H1 (cell line): ENCODE results near the gene COPS7A. TPM values are rescaled to one million over a fixed set of nuclear protein-coding genes. Genes with fewer than 3 reads are reported as not detected.
A peak's percentile ranks its signal among the peaks of the same experiment; 100 is the strongest.

Experiments used
- CREB1 ChIP-seq: IDR thresholded peaks from 2 replicates; pipeline ENCODE4 v1.6.1; 2012; ENCODE audit warnings: inconsistent platforms
- EZH2 ChIP-seq: fragments of 200-600 bp; sonication (generic); IDR thresholded peaks from 2 replicates; pipeline ENCODE4 v1.7.1; 2012; ENCODE audit warnings: low read depth, mild to moderate bottlenecking, moderate library complexity, low read length, inconsistent platforms; ENCODE audit not compliant: severe bottlenecking
- GTF2F1 ChIP-seq: IDR thresholded peaks from 2 replicates; pipeline ENCODE4 v1.6.1; 2012; ENCODE audit warnings: low read depth, low read length, improper control_type of control experiment, borderline replicate concordance
- TAF7 ChIP-seq: optimal IDR thresholded peaks from 2 replicates; pipeline ENCODE3; 2011; ENCODE audit warnings: low read depth, mild to moderate bottlenecking, inconsistent platforms, low read length, moderate library complexity, borderline replicate concordance
- YY1 ChIP-seq: IDR thresholded peaks from 2 replicates; pipeline ENCODE4 v1.6.1; 2011; ENCODE audit warnings: low read depth, mild to moderate bottlenecking, low read length
- ZNF274 ChIP-seq: IDR thresholded peaks from 2 replicates; pipeline ENCODE4 v1.7.0; 2012; ENCODE audit warnings: low read length, borderline replicate concordance; ENCODE audit errors: extremely low read depth
- polyA plus RNA-seq, 7 experiments: library from polyadenylated mRNA; depleted of rRNA in 3 of 7; stranded (reverse) in 5 of 7; unstranded in 2 of 7; fragments of >200 nt in 5 of 7; fragments of 200-250 nt in 2 of 7; gene quantifications; 1 replicate in 5 of 7; 2 replicates in 1 of 7; 4 replicates in 1 of 7; pipeline versions ENCODE4 v1.2.1 to v1.2.3, GENCODE V29; 2011 to 2013; ENCODE audit warnings: missing spikeins in 2 of 7, mixed read lengths in 2 of 7
- total RNA-seq: library from RNA; stranded (reverse); fragmentation: NEBNext Ultra II Directional; extraction: Animal tissue kit (Norgen Biotek cat#: 25700); gene quantifications from 2 replicates; pipeline ENCODE4 v1.2.1, GENCODE V29; 2021
- TF ChIP-seq, protein P1 (sequence below): fragments of 300-600 bp; sonication (generic); IDR thresholded peaks from 2 replicates; pipeline ENCODE4 v1.7.1; 2012; ENCODE audit warnings: low read length, moderate library complexity, mild to moderate bottlenecking, inconsistent platforms; ENCODE audit not compliant: insufficient replicate concordance
- TF ChIP-seq, protein P2 (sequence below): IDR thresholded peaks from 2 replicates; pipeline ENCODE4 v1.6.1; 2012; ENCODE audit warnings: low read length, inconsistent platforms

COPS7A gene
- total and polyA plus RNA-seq, 2 of the 8 experiments (the other 6 are each of a cell fraction or from before 2014, with no cell fraction given): 44.5 to 95.9 TPM

- TF ChIP-seq, protein P1, sequence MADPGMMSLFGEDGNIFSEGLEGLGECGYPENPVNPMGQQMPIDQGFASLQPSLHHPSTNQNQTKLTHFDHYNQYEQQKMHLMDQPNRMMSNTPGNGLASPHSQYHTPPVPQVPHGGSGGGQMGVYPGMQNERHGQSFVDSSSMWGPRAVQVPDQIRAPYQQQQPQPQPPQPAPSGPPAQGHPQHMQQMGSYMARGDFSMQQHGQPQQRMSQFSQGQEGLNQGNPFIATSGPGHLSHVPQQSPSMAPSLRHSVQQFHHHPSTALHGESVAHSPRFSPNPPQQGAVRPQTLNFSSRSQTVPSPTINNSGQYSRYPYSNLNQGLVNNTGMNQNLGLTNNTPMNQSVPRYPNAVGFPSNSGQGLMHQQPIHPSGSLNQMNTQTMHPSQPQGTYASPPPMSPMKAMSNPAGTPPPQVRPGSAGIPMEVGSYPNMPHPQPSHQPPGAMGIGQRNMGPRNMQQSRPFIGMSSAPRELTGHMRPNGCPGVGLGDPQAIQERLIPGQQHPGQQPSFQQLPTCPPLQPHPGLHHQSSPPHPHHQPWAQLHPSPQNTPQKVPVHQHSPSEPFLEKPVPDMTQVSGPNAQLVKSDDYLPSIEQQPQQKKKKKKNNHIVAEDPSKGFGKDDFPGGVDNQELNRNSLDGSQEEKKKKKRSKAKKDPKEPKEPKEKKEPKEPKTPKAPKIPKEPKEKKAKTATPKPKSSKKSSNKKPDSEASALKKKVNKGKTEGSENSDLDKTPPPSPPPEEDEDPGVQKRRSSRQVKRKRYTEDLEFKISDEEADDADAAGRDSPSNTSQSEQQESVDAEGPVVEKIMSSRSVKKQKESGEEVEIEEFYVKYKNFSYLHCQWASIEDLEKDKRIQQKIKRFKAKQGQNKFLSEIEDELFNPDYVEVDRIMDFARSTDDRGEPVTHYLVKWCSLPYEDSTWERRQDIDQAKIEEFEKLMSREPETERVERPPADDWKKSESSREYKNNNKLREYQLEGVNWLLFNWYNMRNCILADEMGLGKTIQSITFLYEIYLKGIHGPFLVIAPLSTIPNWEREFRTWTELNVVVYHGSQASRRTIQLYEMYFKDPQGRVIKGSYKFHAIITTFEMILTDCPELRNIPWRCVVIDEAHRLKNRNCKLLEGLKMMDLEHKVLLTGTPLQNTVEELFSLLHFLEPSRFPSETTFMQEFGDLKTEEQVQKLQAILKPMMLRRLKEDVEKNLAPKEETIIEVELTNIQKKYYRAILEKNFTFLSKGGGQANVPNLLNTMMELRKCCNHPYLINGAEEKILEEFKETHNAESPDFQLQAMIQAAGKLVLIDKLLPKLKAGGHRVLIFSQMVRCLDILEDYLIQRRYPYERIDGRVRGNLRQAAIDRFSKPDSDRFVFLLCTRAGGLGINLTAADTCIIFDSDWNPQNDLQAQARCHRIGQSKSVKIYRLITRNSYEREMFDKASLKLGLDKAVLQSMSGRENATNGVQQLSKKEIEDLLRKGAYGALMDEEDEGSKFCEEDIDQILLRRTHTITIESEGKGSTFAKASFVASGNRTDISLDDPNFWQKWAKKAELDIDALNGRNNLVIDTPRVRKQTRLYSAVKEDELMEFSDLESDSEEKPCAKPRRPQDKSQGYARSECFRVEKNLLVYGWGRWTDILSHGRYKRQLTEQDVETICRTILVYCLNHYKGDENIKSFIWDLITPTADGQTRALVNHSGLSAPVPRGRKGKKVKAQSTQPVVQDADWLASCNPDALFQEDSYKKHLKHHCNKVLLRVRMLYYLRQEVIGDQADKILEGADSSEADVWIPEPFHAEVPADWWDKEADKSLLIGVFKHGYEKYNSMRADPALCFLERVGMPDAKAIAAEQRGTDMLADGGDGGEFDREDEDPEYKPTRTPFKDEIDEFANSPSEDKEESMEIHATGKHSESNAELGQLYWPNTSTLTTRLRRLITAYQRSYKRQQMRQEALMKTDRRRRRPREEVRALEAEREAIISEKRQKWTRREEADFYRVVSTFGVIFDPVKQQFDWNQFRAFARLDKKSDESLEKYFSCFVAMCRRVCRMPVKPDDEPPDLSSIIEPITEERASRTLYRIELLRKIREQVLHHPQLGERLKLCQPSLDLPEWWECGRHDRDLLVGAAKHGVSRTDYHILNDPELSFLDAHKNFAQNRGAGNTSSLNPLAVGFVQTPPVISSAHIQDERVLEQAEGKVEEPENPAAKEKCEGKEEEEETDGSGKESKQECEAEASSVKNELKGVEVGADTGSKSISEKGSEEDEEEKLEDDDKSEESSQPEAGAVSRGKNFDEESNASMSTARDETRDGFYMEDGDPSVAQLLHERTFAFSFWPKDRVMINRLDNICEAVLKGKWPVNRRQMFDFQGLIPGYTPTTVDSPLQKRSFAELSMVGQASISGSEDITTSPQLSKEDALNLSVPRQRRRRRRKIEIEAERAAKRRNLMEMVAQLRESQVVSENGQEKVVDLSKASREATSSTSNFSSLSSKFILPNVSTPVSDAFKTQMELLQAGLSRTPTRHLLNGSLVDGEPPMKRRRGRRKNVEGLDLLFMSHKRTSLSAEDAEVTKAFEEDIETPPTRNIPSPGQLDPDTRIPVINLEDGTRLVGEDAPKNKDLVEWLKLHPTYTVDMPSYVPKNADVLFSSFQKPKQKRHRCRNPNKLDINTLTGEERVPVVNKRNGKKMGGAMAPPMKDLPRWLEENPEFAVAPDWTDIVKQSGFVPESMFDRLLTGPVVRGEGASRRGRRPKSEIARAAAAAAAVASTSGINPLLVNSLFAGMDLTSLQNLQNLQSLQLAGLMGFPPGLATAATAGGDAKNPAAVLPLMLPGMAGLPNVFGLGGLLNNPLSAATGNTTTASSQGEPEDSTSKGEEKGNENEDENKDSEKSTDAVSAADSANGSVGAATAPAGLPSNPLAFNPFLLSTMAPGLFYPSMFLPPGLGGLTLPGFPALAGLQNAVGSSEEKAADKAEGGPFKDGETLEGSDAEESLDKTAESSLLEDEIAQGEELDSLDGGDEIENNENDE: no peak
- TF ChIP-seq, protein P2, sequence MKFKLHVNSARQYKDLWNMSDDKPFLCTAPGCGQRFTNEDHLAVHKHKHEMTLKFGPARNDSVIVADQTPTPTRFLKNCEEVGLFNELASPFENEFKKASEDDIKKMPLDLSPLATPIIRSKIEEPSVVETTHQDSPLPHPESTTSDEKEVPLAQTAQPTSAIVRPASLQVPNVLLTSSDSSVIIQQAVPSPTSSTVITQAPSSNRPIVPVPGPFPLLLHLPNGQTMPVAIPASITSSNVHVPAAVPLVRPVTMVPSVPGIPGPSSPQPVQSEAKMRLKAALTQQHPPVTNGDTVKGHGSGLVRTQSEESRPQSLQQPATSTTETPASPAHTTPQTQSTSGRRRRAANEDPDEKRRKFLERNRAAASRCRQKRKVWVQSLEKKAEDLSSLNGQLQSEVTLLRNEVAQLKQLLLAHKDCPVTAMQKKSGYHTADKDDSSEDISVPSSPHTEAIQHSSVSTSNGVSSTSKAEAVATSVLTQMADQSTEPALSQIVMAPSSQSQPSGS: peak; percentile 69; the same call in 1 of the 2 replicates
- peak; percentile 90 for TF ChIP-seq CREB1
- no peak for TF ChIP-seq TAF7
- peak; percentile 36; the same call in 1 of the 2 replicates for TF ChIP-seq YY1
- TF ChIP-seq GTF2F1: peak; percentile 8; the same call in 1 of the 2 replicates
- TF ChIP-seq EZH2: no peak
- no peak for TF ChIP-seq ZNF274
Observed at GRCh38 chr12:6723607-6724408, at the start of gene COPS7A (continued).
